IMR-90 (cell line): ENCODE measurements around the gene PSMB4.

ENCODE experiments used
- BHLHE40 ChIP-seq: fragments of 150-350 bp; IDR thresholded peaks from 2 replicates; pipeline ENCODE4 v1.6.1; 2016; ENCODE audit warnings: mild to moderate bottlenecking, low read depth, low read length
- CEBPB ChIP-seq: IDR thresholded peaks from 2 replicates; pipeline ENCODE4 v1.6.1; 2012; ENCODE audit warnings: low read depth, low read length, improper control_type of control experiment
- CHD1 ChIP-seq: IDR thresholded peaks from 2 replicates; pipeline ENCODE4 v1.6.1; 2012; ENCODE audit warnings: low read depth, low read length, improper control_type of control experiment
- MAFK ChIP-seq: IDR thresholded peaks from 2 replicates; pipeline ENCODE4 v1.6.1; 2012; ENCODE audit warnings: low read depth, low read length, improper control_type of control experiment
- MXI1 ChIP-seq: IDR thresholded peaks from 2 replicates; pipeline ENCODE4 v1.6.1; 2012; ENCODE audit warnings: low read depth, mild to moderate bottlenecking, low read length, moderate library complexity, borderline replicate concordance
- NFE2L2 ChIP-seq: fragments of 150-350 bp; IDR thresholded peaks from 2 replicates; pipeline ENCODE4 v1.6.1; 2016; ENCODE audit warnings: low read depth, mild to moderate bottlenecking, low read length
- POLR2A ChIP-seq: IDR thresholded peaks from 2 replicates; pipeline ENCODE4 v1.6.1; 2012; ENCODE audit warnings: mild to moderate bottlenecking, low read depth, low read length
- RAD21 ChIP-seq: IDR thresholded peaks from 2 replicates; pipeline ENCODE4 v1.6.1; 2012; ENCODE audit warnings: low read length, improper control_type of control experiment
- SMC3 ChIP-seq: fragments of 150-350 bp; IDR thresholded peaks from 2 replicates; pipeline ENCODE4 v1.6.1; 2016; ENCODE audit warnings: low read depth, mild to moderate bottlenecking, antibody characterized with exemption, low read length, moderate library complexity
- TF ChIP-seq, protein P1 (sequence below): conservative IDR thresholded peaks from 2 replicates; pipeline ENCODE4 v1.5.1; 2012; ENCODE audit warnings: mild to moderate bottlenecking, low read depth, low read length, improper control_type of control experiment
- TF ChIP-seq, protein P2 (sequence below): fragments of 150-350 bp; IDR thresholded peaks from 2 replicates; pipeline ENCODE4 v1.6.1; 2017; ENCODE audit warnings: mild to moderate bottlenecking, antibody characterized with exemption, low read length, low read depth
- TF ChIP-seq, protein P3 (sequence below): fragments of 150-350 bp; IDR thresholded peaks from 2 replicates; pipeline ENCODE4 v1.6.1; 2016; ENCODE audit warnings: low read depth, mild to moderate bottlenecking, low read length, moderate library complexity, borderline replicate concordance

DNA sequence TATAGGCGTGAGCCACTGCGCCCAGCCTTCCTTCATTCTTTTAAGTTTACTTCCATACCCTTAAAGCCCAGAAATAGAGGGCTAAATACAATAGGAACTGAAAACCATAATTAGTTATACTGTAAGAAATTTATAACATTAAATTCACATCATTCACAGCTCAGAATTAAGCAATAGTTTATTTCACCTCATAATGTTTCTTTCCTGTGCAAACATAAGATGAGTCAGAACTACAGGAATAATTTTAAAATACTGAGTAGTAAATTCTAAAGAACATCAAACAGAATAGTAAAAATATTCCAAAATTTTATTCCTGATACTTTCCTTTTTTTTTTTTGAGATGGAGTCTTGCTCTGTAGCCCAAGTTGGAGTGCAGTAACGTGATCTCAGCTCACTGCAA, 35.8 kb downstream of the PSMB4 start:
- TF ChIP-seq, protein P1, sequence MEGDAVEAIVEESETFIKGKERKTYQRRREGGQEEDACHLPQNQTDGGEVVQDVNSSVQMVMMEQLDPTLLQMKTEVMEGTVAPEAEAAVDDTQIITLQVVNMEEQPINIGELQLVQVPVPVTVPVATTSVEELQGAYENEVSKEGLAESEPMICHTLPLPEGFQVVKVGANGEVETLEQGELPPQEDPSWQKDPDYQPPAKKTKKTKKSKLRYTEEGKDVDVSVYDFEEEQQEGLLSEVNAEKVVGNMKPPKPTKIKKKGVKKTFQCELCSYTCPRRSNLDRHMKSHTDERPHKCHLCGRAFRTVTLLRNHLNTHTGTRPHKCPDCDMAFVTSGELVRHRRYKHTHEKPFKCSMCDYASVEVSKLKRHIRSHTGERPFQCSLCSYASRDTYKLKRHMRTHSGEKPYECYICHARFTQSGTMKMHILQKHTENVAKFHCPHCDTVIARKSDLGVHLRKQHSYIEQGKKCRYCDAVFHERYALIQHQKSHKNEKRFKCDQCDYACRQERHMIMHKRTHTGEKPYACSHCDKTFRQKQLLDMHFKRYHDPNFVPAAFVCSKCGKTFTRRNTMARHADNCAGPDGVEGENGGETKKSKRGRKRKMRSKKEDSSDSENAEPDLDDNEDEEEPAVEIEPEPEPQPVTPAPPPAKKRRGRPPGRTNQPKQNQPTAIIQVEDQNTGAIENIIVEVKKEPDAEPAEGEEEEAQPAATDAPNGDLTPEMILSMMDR = no peak
- TF ChIP-seq NFE2L2 = no peak
- TF ChIP-seq CHD1 = no peak
- TF ChIP-seq BHLHE40 = no peak
- no peak for TF ChIP-seq POLR2A
- TF ChIP-seq RAD21 = no peak
- TF ChIP-seq, protein P2, sequence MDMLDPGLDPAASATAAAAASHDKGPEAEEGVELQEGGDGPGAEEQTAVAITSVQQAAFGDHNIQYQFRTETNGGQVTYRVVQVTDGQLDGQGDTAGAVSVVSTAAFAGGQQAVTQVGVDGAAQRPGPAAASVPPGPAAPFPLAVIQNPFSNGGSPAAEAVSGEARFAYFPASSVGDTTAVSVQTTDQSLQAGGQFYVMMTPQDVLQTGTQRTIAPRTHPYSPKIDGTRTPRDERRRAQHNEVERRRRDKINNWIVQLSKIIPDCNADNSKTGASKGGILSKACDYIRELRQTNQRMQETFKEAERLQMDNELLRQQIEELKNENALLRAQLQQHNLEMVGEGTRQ = no peak
- TF ChIP-seq CEBPB = peak; percentile 87
- TF ChIP-seq SMC3 = no peak
- no peak for TF ChIP-seq MXI1
- TF ChIP-seq MAFK = no peak
- TF ChIP-seq, protein P3, sequence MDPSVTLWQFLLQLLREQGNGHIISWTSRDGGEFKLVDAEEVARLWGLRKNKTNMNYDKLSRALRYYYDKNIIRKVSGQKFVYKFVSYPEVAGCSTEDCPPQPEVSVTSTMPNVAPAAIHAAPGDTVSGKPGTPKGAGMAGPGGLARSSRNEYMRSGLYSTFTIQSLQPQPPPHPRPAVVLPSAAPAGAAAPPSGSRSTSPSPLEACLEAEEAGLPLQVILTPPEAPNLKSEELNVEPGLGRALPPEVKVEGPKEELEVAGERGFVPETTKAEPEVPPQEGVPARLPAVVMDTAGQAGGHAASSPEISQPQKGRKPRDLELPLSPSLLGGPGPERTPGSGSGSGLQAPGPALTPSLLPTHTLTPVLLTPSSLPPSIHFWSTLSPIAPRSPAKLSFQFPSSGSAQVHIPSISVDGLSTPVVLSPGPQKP = no peak
